Lung (tissue), 12 donors: ENCODE data around the gene TET2. TPM values are rescaled to one million over a fixed set of nuclear protein-coding genes. Genes with fewer than 3 reads are reported as not detected.

ENCODE experiments used
- ATAC-seq: fragments of 200-7000 bp; cut with Tn5 transposase; one replicate; pipeline ENCODE4 v1.9.1; 2020; ENCODE audit warnings: moderate number of reproducible peaks; ENCODE audit not compliant: insufficient read depth, low FRiP score
- DNase-seq, 3 donors: peaks; one replicate each; pipeline ENCODE4 v3.0.0-alpha.2; 2013 to 2017
- H3K27ac ChIP-seq, 2 donors: one replicate each; pipeline ENCODE4 v1.5.1; 2013; ENCODE audit warnings: mild to moderate bottlenecking in 2 of 2, moderate library complexity in 2 of 2, control low read depth in 1 of 2, inconsistent platforms in 1 of 2, low read depth in 1 of 2, low read length in 1 of 2
- H3K27me3 ChIP-seq, 3 donors: one replicate each; pipeline ENCODE4 v1.5.1; 2013; ENCODE audit warnings: low read length in 2 of 3; ENCODE audit not compliant: control insufficient read depth in 3 of 3, insufficient read depth in 3 of 3
- H3K36me3 ChIP-seq, 4 donors: one replicate each; pipeline ENCODE4 v1.5.1; 2013; ENCODE audit warnings: low read length in 4 of 4, mild to moderate bottlenecking in 1 of 4, moderate library complexity in 1 of 4; ENCODE audit not compliant: control insufficient read depth in 4 of 4, insufficient read depth in 4 of 4
- H3K4me1 ChIP-seq, 5 donors: one replicate each; pipeline ENCODE4 v1.5.1; 2013; ENCODE audit warnings: low read length in 5 of 5, mild to moderate bottlenecking in 2 of 5, moderate library complexity in 1 of 5; ENCODE audit not compliant: control insufficient read depth in 5 of 5, insufficient read depth in 5 of 5
- H3K4me3 ChIP-seq: one replicate; pipeline ENCODE4 v1.5.1; 2013; ENCODE audit warnings: mild to moderate bottlenecking, control low read depth, moderate library complexity
- H3K9ac ChIP-seq, 2 donors: one replicate each; pipeline ENCODE4 v1.5.1; 2013; ENCODE audit warnings: low read length in 2 of 2, control low read depth in 1 of 2; ENCODE audit not compliant: insufficient read depth in 1 of 2
- H3K9me3 ChIP-seq, 4 donors: one replicate each; pipeline ENCODE4 v1.5.1; 2013; ENCODE audit warnings: low read length in 3 of 4, mild to moderate bottlenecking in 1 of 4, moderate library complexity in 1 of 4; ENCODE audit not compliant: control insufficient read depth in 4 of 4, insufficient read depth in 3 of 4
- WGBS, 2 donors: extraction: QIAGEN DNeasy Blood & Tissue Kit; methylation state at CpG; one replicate each; pipeline ENCODE4 v1.1.7; 2013; 5-methylcytosine and 5-hydroxymethylcytosine counted together
- polyA plus RNA-seq, 2 donors: library from polyadenylated mRNA; stranded (reverse); fragments of 200-250 nt; gene quantifications; one replicate each; pipeline ENCODE4 v1.2.1, GENCODE V29; 2013
- total RNA-seq, 2 donors: library from RNA; depleted of rRNA in 1 of 2; stranded (reverse); fragments of >200 nt in 1 of 2; gene quantifications; one replicate each; pipeline ENCODE4 v1.2.1, GENCODE V29; 2014 to 2021
- TF ChIP-seq, protein P1 (sequence below): IDR thresholded peaks from 2 replicates; pipeline ENCODE4 v1.5.1; 2012; ENCODE audit warnings: mild to moderate bottlenecking; ENCODE audit errors: control extremely low read depth, extremely low read depth
- donor health status: control.
- donor health status: control.
- donor health status: Bipolar disorder and iron deficiency.
- donor health status: healthy.
- donor health status: DM: yes; HTN: yes; CAD: no.

Gene TET2
- total and polyA plus RNA-seq, 4 donors, result 4.1 to 72.2 (median 16.5) TPM

- peak; percentile 35 to 62 (median 61) for DNase-seq
- Histone ChIP-seq H3K9ac (peak overlapping the region; percentile 67 to 69), H3K27ac (peak overlapping the region in 1 of 2 donors; percentile 96), H3K36me3 (no peaks in the 10 kb centered on the region), H3K9me3 (no peaks in the 10 kb centered on the region), H3K4me1 (peaks cover 0 to 25% (median 4%) of the 10 kb centered on the region in 5 donors), H3K27me3 (no peaks in the 10 kb centered on the region), H3K4me3 (no peak overlapping the region)
- no peak for ATAC-seq
- 11 to 22% methylated on average over 21 of the region's 21 CpGs for WGBS, 2 donors
- TF ChIP-seq, protein P1, sequence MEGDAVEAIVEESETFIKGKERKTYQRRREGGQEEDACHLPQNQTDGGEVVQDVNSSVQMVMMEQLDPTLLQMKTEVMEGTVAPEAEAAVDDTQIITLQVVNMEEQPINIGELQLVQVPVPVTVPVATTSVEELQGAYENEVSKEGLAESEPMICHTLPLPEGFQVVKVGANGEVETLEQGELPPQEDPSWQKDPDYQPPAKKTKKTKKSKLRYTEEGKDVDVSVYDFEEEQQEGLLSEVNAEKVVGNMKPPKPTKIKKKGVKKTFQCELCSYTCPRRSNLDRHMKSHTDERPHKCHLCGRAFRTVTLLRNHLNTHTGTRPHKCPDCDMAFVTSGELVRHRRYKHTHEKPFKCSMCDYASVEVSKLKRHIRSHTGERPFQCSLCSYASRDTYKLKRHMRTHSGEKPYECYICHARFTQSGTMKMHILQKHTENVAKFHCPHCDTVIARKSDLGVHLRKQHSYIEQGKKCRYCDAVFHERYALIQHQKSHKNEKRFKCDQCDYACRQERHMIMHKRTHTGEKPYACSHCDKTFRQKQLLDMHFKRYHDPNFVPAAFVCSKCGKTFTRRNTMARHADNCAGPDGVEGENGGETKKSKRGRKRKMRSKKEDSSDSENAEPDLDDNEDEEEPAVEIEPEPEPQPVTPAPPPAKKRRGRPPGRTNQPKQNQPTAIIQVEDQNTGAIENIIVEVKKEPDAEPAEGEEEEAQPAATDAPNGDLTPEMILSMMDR, result no peak
Measured at GRCh38 chr4:105145156-105145902, 1.3 kb upstream of the TET2 start.

DNA sequence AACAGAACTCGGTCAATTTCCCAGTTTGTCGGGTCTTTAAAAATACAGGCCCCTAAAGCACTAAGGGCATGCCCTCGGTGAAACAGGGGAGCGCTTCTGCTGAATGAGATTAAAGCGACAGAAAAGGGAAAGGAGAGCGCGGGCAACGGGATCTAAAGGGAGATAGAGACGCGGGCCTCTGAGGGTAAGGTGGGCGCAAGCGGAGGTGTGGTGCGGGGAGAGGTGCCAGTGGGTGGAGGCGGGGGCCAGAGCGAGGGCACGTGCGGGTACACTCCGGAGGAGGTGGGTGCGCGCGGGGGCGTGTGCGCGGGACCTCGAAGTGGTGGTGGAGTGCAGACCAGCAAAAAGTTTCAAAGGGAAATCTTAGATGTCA is 787 bp upstream of the TET2 start:
- Histone ChIP-seq H3K4me3 (peak overlapping the region; percentile 77), H3K9ac (peak overlapping the region; percentile 67 to 69), H3K27me3 (no peaks in the 10 kb centered on the region), H3K27ac (peak overlapping the region in 1 of 2 donors; percentile 96), H3K9me3 (no peaks in the 10 kb centered on the region), H3K36me3 (no peaks in the 10 kb centered on the region), H3K4me1 (peaks cover 0 to 25% (median 5%) of the 10 kb centered on the region in 5 donors)
- ATAC-seq (peak; percentile 7), DNase-seq (peak in 1 of 3 donors; percentile 47)
- TF ChIP-seq, protein P1, result no peak
- WGBS, 2 donors, result 0 to 1% methylated on average over 25 of the region's 25 CpGs

GRCh38 chr4:105147016-105147552 is 408 bp downstream of the TET2 start:
- WGBS, 2 donors, result 0 to 1% methylated on average over 12 of the region's 12 CpGs
- TF ChIP-seq, protein P1, result no peak
- ATAC-seq, result no peak
- Histone ChIP-seq H3K27me3 (no peaks in the 10 kb centered on the region), H3K4me3 (peak overlapping the region; percentile 77), H3K36me3 (no peaks in the 10 kb centered on the region), H3K9ac (peak overlapping the region; percentile 96 to 99), H3K4me1 (peaks cover 0 to 25% (median 5%) of the 10 kb centered on the region in 5 donors), H3K9me3 (no peaks in the 10 kb centered on the region), H3K27ac (peak overlapping the region; percentile 86 to 96)
- DNase-seq, result no peak
